ENCODE data around the gene PSMB8.
A peak's percentile ranks its signal among the peaks of the same experiment; 100 is the strongest.

The PSMB8 gene

DNA sequence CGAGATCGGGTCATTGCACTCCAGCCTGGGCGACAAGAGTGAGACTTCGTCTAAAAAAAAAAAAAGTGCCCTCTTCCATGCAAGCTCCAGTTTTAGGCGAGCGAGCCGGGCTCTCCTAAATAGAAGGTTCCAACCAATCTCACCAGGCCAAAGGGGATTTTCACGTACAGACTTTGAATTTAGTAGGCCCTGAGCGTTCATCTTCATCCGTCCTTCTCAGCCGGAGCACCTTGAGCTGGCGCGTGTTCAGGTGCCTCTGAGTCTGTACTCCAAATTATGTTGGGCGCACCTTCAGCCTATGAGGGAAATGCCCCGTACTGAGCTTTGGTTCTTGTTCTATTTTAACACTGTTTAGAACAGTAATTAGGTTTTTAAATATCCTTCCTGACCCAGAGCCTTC lies 4.5 kb downstream of the PSMB8 start:
- peaks cover 16 to 54% (median 34%) of the 10 kb centered on the region in 4 experiments for H3K4me1 ChIP-seq (ENCODE audit: control extremely low read depth in 1 of 4, control insufficient read depth in 4 of 4, insufficient read depth in 4 of 4, low read length in 3 of 4)
- no peak for DNase-seq
- H3K27me3 ChIP-seq (replicated peaks in 2 of 5; ENCODE audit: control insufficient read depth in 4 of 5, insufficient read depth in 5 of 5, low read length in 4 of 5): no peaks in the 10 kb centered on the region
- no peak overlapping the region for H3K4me3 ChIP-seq (ENCODE audit: control insufficient read depth in 1 of 7, extremely low read depth in 1 of 7, insufficient read depth in 4 of 7, low read depth in 2 of 7, low read length in 6 of 7)
- CTCF ChIA-PET: interaction anchor here (0.6 to 3.9 kb wide), 13 partner anchors 11 to 400 kb away, joined by 3 to 115 read pairs (median 9); partner anchors contain the start of genes HLA-DMA, HLA-DRA, PSMB9 and TAP1
- H3K36me3 ChIP-seq (ENCODE audit: control insufficient read depth in 4 of 4, insufficient read depth in 4 of 4, low read length in 3 of 4): peaks cover 14 to 45% (median 26%) of the 10 kb centered on the region in 4 experiments
- H3K27ac ChIP-seq (ENCODE audit: insufficient read depth in 1 of 2, low read depth in 1 of 2, low read length in 2 of 2, poor library complexity in 1 of 2, severe bottlenecking in 2 of 2): no peak overlapping the region
- POLR2A ChIA-PET: interaction anchor here (1.2 to 2.5 kb wide), 3 partner anchors 15 to 29 kb away, joined by 3 to 16 read pairs (median 3); partner anchors contain the start of genes PSMB9 and TAP1
- H3K9me3 ChIP-seq (ENCODE audit: control extremely low read depth in 1 of 5, control insufficient read depth in 4 of 5, insufficient read depth in 2 of 5, low read depth in 1 of 5, low read length in 4 of 5): no peaks in the 10 kb centered on the region
- 96% methylated on average over 13 of the region's 15 CpGs for WGBS (ENCODE audit: insufficient coverage)

DNA sequence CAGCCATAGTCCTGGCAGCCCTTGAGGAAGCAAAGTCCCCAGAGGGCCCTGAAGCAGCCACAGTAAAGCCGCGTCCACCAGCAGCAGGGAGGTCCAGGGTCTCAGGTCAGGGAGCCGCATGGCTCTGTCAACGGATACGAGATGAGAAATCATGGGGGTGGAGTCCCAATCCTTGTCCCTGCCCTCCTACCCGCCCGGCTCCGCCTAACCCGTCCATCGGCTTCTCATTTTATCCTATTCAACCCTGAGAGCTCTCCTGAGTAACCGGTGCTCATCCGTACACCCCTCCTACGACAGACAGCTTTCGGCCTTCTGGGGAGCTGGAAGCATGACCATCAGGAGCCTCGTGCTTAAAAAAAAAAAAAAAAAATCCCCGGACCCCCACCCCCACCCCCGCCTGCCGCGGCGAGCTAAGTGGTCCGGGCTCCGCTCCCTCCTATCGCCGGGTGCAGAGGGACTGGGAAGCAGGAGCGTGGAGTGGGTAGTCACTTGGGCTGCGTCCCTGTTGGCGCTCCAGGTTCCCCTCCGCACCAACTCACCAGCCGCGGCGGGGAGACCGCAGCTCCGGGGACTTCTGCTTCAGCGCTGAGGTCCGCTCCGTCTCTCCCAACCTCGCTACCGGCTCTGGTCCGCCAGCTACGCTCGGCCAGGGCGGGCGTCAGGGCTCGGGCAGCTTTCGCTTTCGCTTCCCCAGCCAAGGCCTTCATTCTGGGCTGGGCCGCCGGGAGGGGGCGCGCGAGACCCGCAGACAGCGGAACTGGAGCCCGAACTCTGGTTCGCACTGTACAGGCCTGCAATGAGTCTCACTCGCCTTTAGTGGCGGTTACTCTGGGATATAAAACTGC lies 5.5 kb downstream of the PSMB8 start, which contains the start of gene TAP2:
TSS of gene TAP2 (minus strand) at position 626 of the 845 bp plus-strand sequence. CDS start at position 120, 506 bp downstream.
- WGBS (ENCODE audit: insufficient coverage): under 1% methylated on average over 37 of the region's 57 CpGs
- H3K9me3 ChIP-seq (ENCODE audit: control extremely low read depth in 1 of 5, control insufficient read depth in 4 of 5, insufficient read depth in 2 of 5, low read depth in 1 of 5, low read length in 4 of 5): no peaks in the 10 kb centered on the region
- H3K27me3 ChIP-seq (replicated peaks in 2 of 5; ENCODE audit: control insufficient read depth in 4 of 5, insufficient read depth in 5 of 5, low read length in 4 of 5): no peaks in the 10 kb centered on the region
- ChIA-PET CTCF (interaction anchor here (0.7 to 3.9 kb wide), 27 partner anchors 10 to 405 kb away, joined by 3 to 115 read pairs (median 4); partner anchors contain the start of genes HLA-DRA, PSMB9 and TAP1), POLR2A (interaction anchor here (0.6 to 2.5 kb wide), 6 partner anchors 10 to 1827 kb away, joined by 3 to 16 read pairs (median 3); partner anchors contain the start of genes PSMB9 and TAP1)
- peak; percentile 93 to 97 (median 96) for DNase-seq
- peaks cover 14 to 49% (median 30%) of the 10 kb centered on the region in 4 experiments for H3K36me3 ChIP-seq (ENCODE audit: control insufficient read depth in 4 of 4, insufficient read depth in 4 of 4, low read length in 3 of 4)
- peaks cover 15 to 46% (median 32%) of the 10 kb centered on the region in 4 experiments for H3K4me1 ChIP-seq (ENCODE audit: control extremely low read depth in 1 of 4, control insufficient read depth in 4 of 4, insufficient read depth in 4 of 4, low read length in 3 of 4)
- H3K27ac ChIP-seq (ENCODE audit: insufficient read depth in 1 of 2, low read depth in 1 of 2, low read length in 2 of 2, poor library complexity in 1 of 2, severe bottlenecking in 2 of 2): peak within 1 kb of the TSS in 1 of 2 experiments; percentile 79
- H3K4me3 ChIP-seq (ENCODE audit: control insufficient read depth in 1 of 7, extremely low read depth in 1 of 7, insufficient read depth in 4 of 7, low read depth in 2 of 7, low read length in 6 of 7): peak within 1 kb of the TSS; percentile 47 to 92 (median 76)

DNA sequence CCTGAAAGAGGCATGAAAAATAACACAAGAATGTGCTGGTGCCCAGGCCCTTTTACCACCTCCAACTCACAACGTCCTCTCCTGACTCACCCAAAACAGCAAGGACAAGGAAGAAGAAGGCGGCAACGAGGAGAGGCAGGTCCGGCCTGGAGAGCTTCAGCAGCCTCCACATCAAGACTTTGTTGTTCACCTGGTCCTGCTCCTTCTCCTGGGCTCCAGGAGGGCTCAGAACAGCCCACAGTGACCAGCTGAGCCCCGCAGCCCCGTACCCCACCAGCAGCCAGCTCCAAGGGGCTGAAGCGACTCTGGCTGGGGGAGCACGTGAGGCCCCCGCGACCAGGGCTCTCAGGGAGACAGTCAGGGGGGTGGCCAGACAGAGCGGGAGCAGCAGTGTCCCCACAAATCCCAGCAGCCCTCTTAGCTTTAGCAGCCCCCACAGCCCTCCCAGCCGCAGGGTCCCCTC lies 6.2 kb downstream of the PSMB8 start:
- Histone ChIP-seq H3K27ac (ENCODE audit: insufficient read depth in 1 of 2, low read depth in 1 of 2, low read length in 2 of 2, poor library complexity in 1 of 2, severe bottlenecking in 2 of 2) (peak overlapping the region in 1 of 2 experiments; percentile 79), H3K4me3 (ENCODE audit: control insufficient read depth in 1 of 7, extremely low read depth in 1 of 7, insufficient read depth in 4 of 7, low read depth in 2 of 7, low read length in 6 of 7) (peak overlapping the region; percentile 47 to 92 (median 76)), H3K9me3 (ENCODE audit: control extremely low read depth in 1 of 5, control insufficient read depth in 4 of 5, insufficient read depth in 2 of 5, low read depth in 1 of 5, low read length in 4 of 5) (no peaks in the 10 kb centered on the region), H3K4me1 (ENCODE audit: control extremely low read depth in 1 of 4, control insufficient read depth in 4 of 4, insufficient read depth in 4 of 4, low read length in 3 of 4) (peaks cover 9 to 39% (median 25%) of the 10 kb centered on the region in 4 experiments), H3K27me3 (replicated peaks in 2 of 5; ENCODE audit: control insufficient read depth in 4 of 5, insufficient read depth in 5 of 5, low read length in 4 of 5) (no peaks in the 10 kb centered on the region), H3K36me3 (ENCODE audit: control insufficient read depth in 4 of 4, insufficient read depth in 4 of 4, low read length in 3 of 4) (peaks cover 13 to 49% (median 30%) of the 10 kb centered on the region in 4 experiments)
- DNase-seq: no peak
- CTCF ChIA-PET: interaction anchor here (0.9 to 3.9 kb wide), 21 partner anchors 10 to 405 kb away, joined by 3 to 115 read pairs (median 4); partner anchors contain the start of genes PSMB9 and TAP1
- 43% methylated on average over 7 of the region's 12 CpGs for WGBS (ENCODE audit: insufficient coverage)
- POLR2A ChIA-PET: interaction anchor here (0.6 to 2.5 kb wide), 3 partner anchors 10 to 1828 kb away, joined by 3 to 16 read pairs (median 4); partner anchors contain the start of genes PSMB9 and TAP1

DNA sequence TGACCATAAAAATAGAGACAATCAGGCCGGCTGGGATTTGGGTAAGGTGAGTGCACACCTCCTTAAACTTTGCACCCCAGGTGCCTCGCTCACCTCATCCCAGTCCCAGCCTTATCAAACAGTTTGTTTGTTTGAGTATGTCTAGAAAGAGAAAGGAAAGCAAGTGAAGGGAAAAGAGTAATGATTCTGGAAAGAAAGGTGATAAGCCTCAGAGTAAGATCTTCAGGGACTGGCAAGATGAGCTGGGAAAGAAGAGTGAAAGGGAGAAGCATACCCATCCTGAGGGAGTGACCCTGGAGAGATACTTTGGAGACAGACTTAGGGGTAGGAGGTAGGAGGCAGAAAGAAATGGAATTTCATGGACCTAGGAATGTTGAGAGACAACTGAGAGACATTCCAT lies 7.0 kb downstream of the PSMB8 start:
- Histone ChIP-seq H3K27ac (ENCODE audit: insufficient read depth in 1 of 2, low read depth in 1 of 2, low read length in 2 of 2, poor library complexity in 1 of 2, severe bottlenecking in 2 of 2) (no peak overlapping the region), H3K4me1 (ENCODE audit: control extremely low read depth in 1 of 4, control insufficient read depth in 4 of 4, insufficient read depth in 4 of 4, low read length in 3 of 4) (peaks cover 5 to 31% (median 20%) of the 10 kb centered on the region in 4 experiments), H3K27me3 (replicated peaks in 2 of 5; ENCODE audit: control insufficient read depth in 4 of 5, insufficient read depth in 5 of 5, low read length in 4 of 5) (no peaks in the 10 kb centered on the region), H3K36me3 (ENCODE audit: control insufficient read depth in 4 of 4, insufficient read depth in 4 of 4, low read length in 3 of 4) (peaks cover 5 to 49% (median 32%) of the 10 kb centered on the region in 4 experiments), H3K9me3 (ENCODE audit: control extremely low read depth in 1 of 5, control insufficient read depth in 4 of 5, insufficient read depth in 2 of 5, low read depth in 1 of 5, low read length in 4 of 5) (no peaks in the 10 kb centered on the region), H3K4me3 (ENCODE audit: control insufficient read depth in 1 of 7, extremely low read depth in 1 of 7, insufficient read depth in 4 of 7, low read depth in 2 of 7, low read length in 6 of 7) (no peak overlapping the region)
- DNase-seq: no peak
- POLR2A ChIA-PET: interaction anchor here (2.5 kb wide), 1 partner anchor 17 kb away, joined by 16 read pairs; the partner anchor contains the start of genes PSMB9 and TAP1
- no CpG with 5 or more reads among the region's 2 CpGs for WGBS (ENCODE audit: insufficient coverage)
- CTCF ChIA-PET: interaction anchor here (3.5 to 3.9 kb wide), 3 partner anchors 9 to 31 kb away, joined by 30 to 115 read pairs (median 94); partner anchors contain the start of genes PSMB9 and TAP1

DNA sequence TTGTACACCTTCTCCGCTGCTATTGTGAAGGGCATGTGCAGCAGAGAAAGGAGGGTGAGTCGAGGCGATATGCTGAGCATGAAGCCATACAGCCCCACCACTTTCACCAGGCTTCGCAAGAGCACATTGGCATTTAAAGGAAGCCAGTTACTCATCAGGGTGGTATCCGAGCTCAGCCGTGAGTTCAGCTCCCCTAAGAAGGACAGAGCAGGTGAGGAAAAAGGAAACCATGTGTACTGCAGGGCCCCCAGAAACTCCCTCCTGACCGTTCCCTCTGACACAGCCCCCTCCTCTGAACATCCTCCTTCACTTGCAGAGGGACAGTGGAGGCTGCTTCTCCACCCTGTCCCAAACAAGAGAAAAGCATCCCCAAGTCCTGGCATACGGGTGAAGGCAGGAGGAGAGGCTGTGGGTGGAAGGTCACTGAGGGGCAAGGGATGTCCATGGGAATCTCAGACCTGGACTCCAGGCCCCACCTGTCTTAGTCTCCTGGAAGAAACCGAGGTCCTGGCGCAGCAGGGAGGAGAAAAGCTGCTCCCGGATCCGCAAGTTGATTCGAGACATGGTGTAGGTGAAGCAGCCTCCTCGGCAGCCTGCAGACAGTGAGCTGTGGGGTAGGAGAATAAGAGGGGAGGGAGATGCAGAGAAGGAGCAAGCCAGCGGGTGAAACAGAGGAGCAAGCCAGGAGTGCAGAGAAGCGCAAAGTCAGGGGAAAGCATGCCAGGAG lies 8.5 kb downstream of the PSMB8 start:
- CTCF ChIA-PET: interaction anchor here (1.1 to 1.5 kb wide), 3 partner anchors 15 to 33 kb away, joined by 3 to 4 read pairs (median 4); partner anchors contain the start of genes PSMB9 and TAP1

DNA sequence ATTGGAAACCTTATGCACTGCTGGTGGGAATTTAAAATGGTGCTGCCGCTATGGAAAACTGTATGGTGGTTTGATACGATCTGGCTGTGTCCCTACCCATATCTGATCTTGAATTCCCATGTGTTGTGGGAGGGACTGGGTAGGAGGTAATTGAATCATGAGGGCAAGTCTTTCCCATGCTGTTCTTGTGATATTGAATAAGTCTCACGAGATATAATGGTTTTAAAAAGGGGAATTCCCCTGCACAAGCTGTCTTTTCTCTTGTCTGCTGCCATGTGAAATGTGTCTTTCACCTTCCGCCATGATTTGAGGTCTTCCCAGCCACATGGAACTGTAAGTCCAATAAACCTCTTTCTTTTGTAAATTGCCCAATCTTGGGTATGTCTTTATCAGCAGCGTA lies 10.2 kb downstream of the PSMB8 start:
- H3K4me3 ChIP-seq (ENCODE audit: control insufficient read depth in 1 of 7, extremely low read depth in 1 of 7, insufficient read depth in 4 of 7, low read depth in 2 of 7, low read length in 6 of 7): no peak overlapping the region
- no peak for DNase-seq
- ChIA-PET POLR2A (no interaction called here), CTCF (interaction anchor here (1.5 to 1.7 kb wide), 2 partner anchors 11 to 21 kb away, joined by 3 to 5 read pairs; no protein-coding TSS in a partner anchor)
- H3K4me1 ChIP-seq (ENCODE audit: control extremely low read depth in 1 of 4, control insufficient read depth in 4 of 4, insufficient read depth in 4 of 4, low read length in 3 of 4): peaks cover 0 to 14% (median 12%) of the 10 kb centered on the region in 4 experiments
- 95% methylated on average over 4 of the region's 5 CpGs for WGBS (ENCODE audit: insufficient coverage)
- H3K9me3 ChIP-seq (ENCODE audit: control extremely low read depth in 1 of 5, control insufficient read depth in 4 of 5, insufficient read depth in 2 of 5, low read depth in 1 of 5, low read length in 4 of 5): no peaks in the 10 kb centered on the region
- no peak overlapping the region for H3K27ac ChIP-seq (ENCODE audit: insufficient read depth in 1 of 2, low read depth in 1 of 2, low read length in 2 of 2, poor library complexity in 1 of 2, severe bottlenecking in 2 of 2)
- peaks cover 10 to 64% (median 48%) of the 10 kb centered on the region in 4 experiments for H3K36me3 ChIP-seq (ENCODE audit: control insufficient read depth in 4 of 4, insufficient read depth in 4 of 4, low read length in 3 of 4)
- H3K27me3 ChIP-seq (replicated peaks in 2 of 5; ENCODE audit: control insufficient read depth in 4 of 5, insufficient read depth in 5 of 5, low read length in 4 of 5): no peaks in the 10 kb centered on the region

More for the DNA sequence above, 8.5 kb downstream of the PSMB8 start:
- peaks cover 3 to 49% (median 33%) of the 10 kb centered on the region in 4 experiments for H3K36me3 ChIP-seq (ENCODE audit: control insufficient read depth in 4 of 4, insufficient read depth in 4 of 4, low read length in 3 of 4)
- H3K4me1 ChIP-seq (ENCODE audit: control extremely low read depth in 1 of 4, control insufficient read depth in 4 of 4, insufficient read depth in 4 of 4, low read length in 3 of 4): peaks cover 0 to 16% (median 15%) of the 10 kb centered on the region in 4 experiments
- 97% methylated on average over 12 of the region's 16 CpGs for WGBS (ENCODE audit: insufficient coverage)
- DNase-seq: no peak
- H3K4me3 ChIP-seq (ENCODE audit: control insufficient read depth in 1 of 7, extremely low read depth in 1 of 7, insufficient read depth in 4 of 7, low read depth in 2 of 7, low read length in 6 of 7): no peak overlapping the region
- H3K27me3 ChIP-seq (replicated peaks in 2 of 5; ENCODE audit: control insufficient read depth in 4 of 5, insufficient read depth in 5 of 5, low read length in 4 of 5): no peaks in the 10 kb centered on the region
- no peaks in the 10 kb centered on the region for H3K9me3 ChIP-seq (ENCODE audit: control extremely low read depth in 1 of 5, control insufficient read depth in 4 of 5, insufficient read depth in 2 of 5, low read depth in 1 of 5, low read length in 4 of 5)
- POLR2A ChIA-PET: interaction anchor here (1.2 kb wide), 1 partner anchor 136 kb away, joined by 3 read pairs; no protein-coding TSS in a partner anchor
- H3K27ac ChIP-seq (ENCODE audit: insufficient read depth in 1 of 2, low read depth in 1 of 2, low read length in 2 of 2, poor library complexity in 1 of 2, severe bottlenecking in 2 of 2): no peak overlapping the region
